OCI-LY3 (cell line): ENCODE measurements around the gene TMEM270.

Source experiments
- H2AFZ ChIP-seq: fragments of 200-600, 300-600 bp; shearing (Covaris generic); 2 replicates; pipeline ENCODE4 v1.6.0; 2014; ENCODE audit warnings: antibody characterized with exemption, low read depth, low read length
- H3K27ac ChIP-seq: fragments of 200-600, 300-600 bp; sonication (generic); 2 replicates; pipeline ENCODE4 v1.5.1; 2014; ENCODE audit warnings: mild to moderate bottlenecking, low read length, moderate library complexity, mixed read lengths
- H3K27me3 ChIP-seq: fragments of 200-600, 300-600 bp; sonication (generic); 2 replicates; pipeline ENCODE4 v1.6.1; 2014; ENCODE audit warnings: low read depth, low read length, mixed read lengths
- H3K36me3 ChIP-seq: fragments of 200-600, 300-600 bp; sonication (generic); replicated peaks from 2 replicates; pipeline ENCODE3; 2014; ENCODE audit warnings: low read depth, low read length, mixed read lengths
- H3K4me1 ChIP-seq: fragments of 300-600, 200-600 bp; sonication (generic); 2 replicates; pipeline ENCODE4 v1.6.1; 2014; ENCODE audit warnings: low read length, mixed read lengths
- H3K4me2 ChIP-seq: fragments of 200-600, 300-600 bp; sonication (generic); 2 replicates; pipeline ENCODE4 v1.6.1; 2014; ENCODE audit warnings: low read length, mixed read lengths
- H3K4me3 ChIP-seq: fragments of 300-600, 200-600 bp; sonication (generic); 2 replicates; pipeline ENCODE4 v1.5.1; 2014; ENCODE audit warnings: antibody characterized with exemption, mild to moderate bottlenecking, low read length, moderate library complexity
- H3K79me2 ChIP-seq: fragments of 300-600, 200-600 bp; shearing (Covaris generic); 2 replicates; pipeline ENCODE4 v1.6.1; 2014; ENCODE audit warnings: mild to moderate bottlenecking, low read length, mixed read lengths
- H3K9ac ChIP-seq: fragments of 300-600, 200-600 bp; shearing (Covaris generic); 2 replicates; pipeline ENCODE4 v1.6.0; 2014; ENCODE audit warnings: mild to moderate bottlenecking, low read length, moderate library complexity
- H3K9me3 ChIP-seq: fragments of 200-600, 300-600 bp; shearing (Covaris generic); 2 replicates; pipeline ENCODE4 v1.6.1; 2014; ENCODE audit warnings: low read length, mixed read lengths; ENCODE audit not compliant: insufficient read depth
- H4K20me1 ChIP-seq: fragments of 200-600, 300-600 bp; sonication (generic); 2 replicates; pipeline ENCODE4 v1.6.1; 2016; ENCODE audit warnings: low read length, mixed read lengths; ENCODE audit not compliant: insufficient read depth
- EZH2phosphoT487 ChIP-seq: fragments of 200-600 bp; shearing (Covaris generic); IDR thresholded peaks from 2 replicates; pipeline ENCODE4 v1.6.1; 2018; ENCODE audit warnings: antibody characterized with exemption, mixed run types, low read depth
- TF ChIP-seq, protein P1 (sequence below): fragments of 200-600, 300-600 bp; sonication (generic); IDR thresholded peaks from 2 replicates; pipeline ENCODE4 v1.5.1; 2014; ENCODE audit warnings: antibody characterized with exemption, low read length, low read depth

Gene TMEM270

DNA sequence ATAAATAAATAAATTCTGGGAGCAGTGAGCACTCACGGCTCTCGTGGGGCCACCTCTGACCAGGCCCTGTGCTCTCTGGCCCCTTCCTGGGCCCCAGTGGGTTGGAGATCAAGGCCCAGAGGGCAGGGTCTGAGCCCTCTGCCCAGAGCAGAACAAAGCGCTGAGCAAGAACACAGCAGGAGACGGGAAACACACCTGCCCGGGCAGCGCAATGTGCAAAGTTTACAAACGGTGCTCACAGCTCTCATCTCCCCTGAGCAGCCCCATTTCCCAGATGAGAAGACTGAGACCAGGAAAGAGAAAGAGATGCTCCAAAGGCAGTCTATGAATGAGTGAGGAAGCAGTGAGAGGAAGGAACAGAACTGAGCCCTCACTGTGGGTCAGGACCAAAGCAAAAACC is 21.7 kb upstream of the TMEM270 start:
- no peaks in the 10 kb centered on the region for H4K20me1 ChIP-seq
- H3K27me3 ChIP-seq = no peaks in the 10 kb centered on the region
- H3K9me3 ChIP-seq = no peaks in the 10 kb centered on the region
- H3K79me2 ChIP-seq = no peaks in the 10 kb centered on the region
- no peak overlapping the region for H3K4me3 ChIP-seq
- no peak overlapping the region for H3K9ac ChIP-seq
- no peaks in the 10 kb centered on the region for H3K36me3 ChIP-seq
- TF ChIP-seq EZH2phosphoT487 = no peak
- TF ChIP-seq, protein P1, sequence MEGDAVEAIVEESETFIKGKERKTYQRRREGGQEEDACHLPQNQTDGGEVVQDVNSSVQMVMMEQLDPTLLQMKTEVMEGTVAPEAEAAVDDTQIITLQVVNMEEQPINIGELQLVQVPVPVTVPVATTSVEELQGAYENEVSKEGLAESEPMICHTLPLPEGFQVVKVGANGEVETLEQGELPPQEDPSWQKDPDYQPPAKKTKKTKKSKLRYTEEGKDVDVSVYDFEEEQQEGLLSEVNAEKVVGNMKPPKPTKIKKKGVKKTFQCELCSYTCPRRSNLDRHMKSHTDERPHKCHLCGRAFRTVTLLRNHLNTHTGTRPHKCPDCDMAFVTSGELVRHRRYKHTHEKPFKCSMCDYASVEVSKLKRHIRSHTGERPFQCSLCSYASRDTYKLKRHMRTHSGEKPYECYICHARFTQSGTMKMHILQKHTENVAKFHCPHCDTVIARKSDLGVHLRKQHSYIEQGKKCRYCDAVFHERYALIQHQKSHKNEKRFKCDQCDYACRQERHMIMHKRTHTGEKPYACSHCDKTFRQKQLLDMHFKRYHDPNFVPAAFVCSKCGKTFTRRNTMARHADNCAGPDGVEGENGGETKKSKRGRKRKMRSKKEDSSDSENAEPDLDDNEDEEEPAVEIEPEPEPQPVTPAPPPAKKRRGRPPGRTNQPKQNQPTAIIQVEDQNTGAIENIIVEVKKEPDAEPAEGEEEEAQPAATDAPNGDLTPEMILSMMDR = no peak
- no peak overlapping the region for H3K4me2 ChIP-seq
- H3K27ac ChIP-seq = no peak overlapping the region
- no peak overlapping the region for H2AFZ ChIP-seq
- peaks cover 19% of the 10 kb centered on the region for H3K4me1 ChIP-seq

- Histone ChIP-seq H3K4me3 (no peak overlapping the region), H3K36me3 (no peaks in the 10 kb centered on the region), H3K4me1 (peaks cover 26% of the 10 kb centered on the region), H3K79me2 (no peaks in the 10 kb centered on the region), H2AFZ (no peak overlapping the region), H3K9me3 (no peaks in the 10 kb centered on the region), H3K4me2 (no peak overlapping the region), H4K20me1 (no peaks in the 10 kb centered on the region), H3K27ac (no peak overlapping the region), H3K27me3 (no peaks in the 10 kb centered on the region), H3K9ac (no peak overlapping the region)
- TF ChIP-seq EZH2phosphoT487 = no peak
- TF ChIP-seq, protein P1 = no peak
These were observed 20.9 kb upstream of the TMEM270 start for GRCh38 chr7:73839743-73840714.

DNA sequence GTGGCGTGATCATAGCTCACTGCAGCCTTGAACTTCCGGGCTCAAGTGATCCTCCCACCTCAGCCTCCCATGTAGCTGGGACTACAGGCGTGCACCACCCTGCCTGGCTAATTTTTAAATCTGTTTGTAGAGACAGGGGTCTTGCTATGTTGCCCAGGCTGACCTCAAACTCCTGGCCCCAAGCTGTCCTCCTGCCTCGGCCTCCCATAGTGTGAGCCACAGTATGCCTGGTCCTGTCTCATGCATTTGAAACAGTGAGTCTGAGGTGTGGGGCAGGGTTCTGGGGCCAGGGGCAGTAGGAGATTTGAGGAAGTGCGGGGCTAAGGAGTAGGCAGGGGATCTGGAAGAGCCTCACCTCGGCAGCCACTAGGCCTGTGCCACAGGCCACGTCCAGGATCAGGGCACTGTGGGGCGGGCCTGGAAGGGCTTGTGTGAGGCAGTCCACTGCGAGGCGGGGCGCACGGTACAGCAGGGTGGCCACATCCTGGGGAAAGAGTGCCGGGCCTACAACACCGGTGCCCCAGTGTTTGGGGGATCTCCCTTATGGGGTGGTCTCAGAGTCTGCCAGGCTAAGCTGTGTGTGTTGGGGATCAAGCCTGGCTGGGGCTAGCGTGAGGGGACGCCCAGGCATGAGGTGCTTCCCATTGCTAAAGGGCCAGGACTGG is 20.1 kb upstream of the TMEM270 start:
- H3K27ac ChIP-seq = no peak overlapping the region
- TF ChIP-seq, protein P1 = no peak
- no peak for TF ChIP-seq EZH2phosphoT487
- no peaks in the 10 kb centered on the region for H3K79me2 ChIP-seq

DNA sequence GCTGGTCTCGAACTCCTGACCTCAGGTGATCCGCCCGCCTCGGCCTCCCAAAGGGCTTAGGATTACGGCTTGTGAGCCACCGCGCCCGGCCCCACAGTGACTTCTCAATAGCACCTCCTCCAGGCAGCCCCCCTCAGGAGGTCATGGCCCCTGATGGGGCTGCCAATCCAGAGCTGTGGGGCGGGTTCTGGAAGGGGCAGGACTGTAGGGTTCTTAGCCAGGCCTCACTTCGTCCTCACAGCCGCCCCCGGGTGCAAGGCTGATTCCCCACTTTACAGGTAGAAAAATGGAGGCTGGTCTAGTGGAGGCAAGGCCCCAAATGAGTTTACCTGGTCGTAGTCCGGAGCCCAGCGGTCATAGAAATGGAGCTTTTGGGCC is 19.3 kb upstream of the TMEM270 start:
- peaks cover 40% of the 10 kb centered on the region for H3K4me1 ChIP-seq
- peak overlapping the region; percentile 59 for H3K27ac ChIP-seq
- peak overlapping the region; percentile 47; the same call in 1 of the 2 replicates for H2AFZ ChIP-seq
- H4K20me1 ChIP-seq = no peaks in the 10 kb centered on the region
- H3K36me3 ChIP-seq = no peaks in the 10 kb centered on the region
- H3K9ac ChIP-seq = peak overlapping the region; percentile 75
- H3K79me2 ChIP-seq = no peaks in the 10 kb centered on the region
- H3K4me2 ChIP-seq = peak overlapping the region; percentile 97
- H3K9me3 ChIP-seq = no peaks in the 10 kb centered on the region
- no peaks in the 10 kb centered on the region for H3K27me3 ChIP-seq
- TF ChIP-seq, protein P1 = no peak
- TF ChIP-seq EZH2phosphoT487 = no peak
- peak overlapping the region; percentile 83 for H3K4me3 ChIP-seq

More for the DNA sequence above, 20.1 kb upstream of the TMEM270 start:
- Histone ChIP-seq H2AFZ (no peak overlapping the region), H3K4me2 (no peak overlapping the region), H3K36me3 (no peaks in the 10 kb centered on the region), H3K9me3 (no peaks in the 10 kb centered on the region), H3K27me3 (no peaks in the 10 kb centered on the region), H3K9ac (no peak overlapping the region), H3K4me1 (peaks cover 33% of the 10 kb centered on the region), H4K20me1 (no peaks in the 10 kb centered on the region), H3K4me3 (no peak overlapping the region)
